SJSA1 (cell line): Measurements from ENCODE around the gene PTTG1IP. TPM values are rescaled to one million over a fixed set of nuclear protein-coding genes. Genes with fewer than 3 reads are reported as not detected.

Experiments
- DNase-seq, 2 experiments: peaks; one replicate each; pipeline ENCODE4 v3.0.0-alpha.2; 2015 to 2020; ENCODE audit warnings: low spot score in 2 of 2, low read depth in 1 of 2
- H3K27ac ChIP-seq: fragments of 250-450 bp; sonication (Bioruptor Pico); 2 replicates; pipeline ENCODE4 v1.5.1; 2020; ENCODE audit warnings: mild to moderate bottlenecking, moderate library complexity
- H3K27me3 ChIP-seq: fragments of 250-450 bp; sonication (Bioruptor Pico); replicated peaks from 2 replicates; pipeline ENCODE4 v1.5.1; 2020; ENCODE audit warnings: mild to moderate bottlenecking, moderate library complexity
- H3K36me3 ChIP-seq: fragments of 250-450 bp; sonication (Bioruptor Pico); 2 replicates; pipeline ENCODE4 v1.5.1; 2020; ENCODE audit warnings: mild to moderate bottlenecking
- H3K4me1 ChIP-seq: fragments of 250-450 bp; sonication (Bioruptor Pico); replicated peaks from 2 replicates; pipeline ENCODE4 v1.6.1; 2021; ENCODE audit warnings: mild to moderate bottlenecking
- H3K4me3 ChIP-seq: fragments of 250-450 bp; sonication (Bioruptor Pico); 2 replicates; pipeline ENCODE4 v1.5.1; 2020; ENCODE audit warnings: mild to moderate bottlenecking
- H3K9me3 ChIP-seq: fragments of 250-450 bp; sonication (Bioruptor Pico); replicated peaks from 2 replicates; pipeline ENCODE4 v1.5.1; 2020; ENCODE audit warnings: mild to moderate bottlenecking
- total RNA-seq: library from RNA; depleted of rRNA; stranded (reverse); fragments of >200 nt; shearing (Covaris generic); gene quantifications from 2 replicates; pipeline ENCODE4 v1.2.3, GENCODE V29; 2014

The PTTG1IP gene
- total RNA-seq, 1 experiment from 2014 or later = 590 TPM

GRCh38 chr21:44822484-44823178, 50.9 kb downstream of the PTTG1IP start:
- DNase-seq = no peak
- Histone ChIP-seq H3K4me3 (no peak overlapping the region), H3K27me3 (no peaks in the 10 kb centered on the region), H3K4me1 (peaks cover 12% of the 10 kb centered on the region), H3K27ac (no peak overlapping the region), H3K36me3 (peaks cover 8% of the 10 kb centered on the region), H3K9me3 (peaks cover 42% of the 10 kb centered on the region)

- Histone ChIP-seq H3K4me1 (peaks cover 18% of the 10 kb centered on the region), H3K27ac (no peak overlapping the region), H3K4me3 (no peak overlapping the region), H3K9me3 (peaks cover 45% of the 10 kb centered on the region), H3K36me3 (peaks cover 17% of the 10 kb centered on the region), H3K27me3 (no peaks in the 10 kb centered on the region)
- no peak for DNase-seq
Measured at GRCh38 chr21:44820851-44821250, 52.6 kb downstream of the PTTG1IP start.

GRCh38 chr21:44819283-44820243, 53.9 kb downstream of the PTTG1IP start:
- Histone ChIP-seq H3K4me3 (no peak overlapping the region), H3K27me3 (no peaks in the 10 kb centered on the region), H3K4me1 (peaks cover 18% of the 10 kb centered on the region), H3K27ac (no peak overlapping the region), H3K9me3 (peaks cover 45% of the 10 kb centered on the region), H3K36me3 (peaks cover 27% of the 10 kb centered on the region)
- DNase-seq = no peak

GRCh38 chr21:44818640-44819011, 54.9 kb downstream of the PTTG1IP start:
- Histone ChIP-seq H3K36me3 (peaks cover 33% of the 10 kb centered on the region), H3K4me3 (peak overlapping the region; percentile 91), H3K4me1 (peaks cover 18% of the 10 kb centered on the region), H3K27ac (peak overlapping the region; percentile 100), H3K9me3 (peaks cover 43% of the 10 kb centered on the region), H3K27me3 (no peaks in the 10 kb centered on the region)
- DNase-seq = no peak

GRCh38 chr21:44817914-44818639, 55.4 kb downstream of the PTTG1IP start, which contains the start of gene SUMO3:
Gene SUMO3 (minus strand): TSS chr21:44818062. CDS start chr21:44817968, 94 bp downstream.
- H3K4me3 ChIP-seq = peak within 1 kb of the TSS; percentile 91
- H3K27me3 ChIP-seq = no peaks in the 10 kb centered on the region
- DNase-seq = peak; percentile 77 to 90
- peaks cover 38% of the 10 kb centered on the region for H3K36me3 ChIP-seq
- peak within 1 kb of the TSS; percentile 100 for H3K27ac ChIP-seq
- peaks cover 18% of the 10 kb centered on the region for H3K4me1 ChIP-seq
- H3K9me3 ChIP-seq = peaks cover 37% of the 10 kb centered on the region

- Histone ChIP-seq H3K27me3 (no peaks in the 10 kb centered on the region), H3K27ac (peak overlapping the region; percentile 100), H3K36me3 (peaks cover 44% of the 10 kb centered on the region), H3K9me3 (peaks cover 32% of the 10 kb centered on the region), H3K4me1 (peaks cover 18% of the 10 kb centered on the region), H3K4me3 (peak overlapping the region; percentile 91)
- peak; percentile 68 to 89 for DNase-seq
Measured at GRCh38 chr21:44817506-44817880, 56.0 kb downstream of the PTTG1IP start.

- H3K36me3 ChIP-seq = peaks cover 50% of the 10 kb centered on the region
Measured at GRCh38 chr21:44816761-44817505, 56.6 kb downstream of the PTTG1IP start.

GRCh38 chr21:44815852-44816628, 57.5 kb downstream of the PTTG1IP start:
- Histone ChIP-seq H3K4me3 (no peak overlapping the region), H3K4me1 (peaks cover 18% of the 10 kb centered on the region), H3K27ac (no peak overlapping the region), H3K27me3 (no peaks in the 10 kb centered on the region), H3K36me3 (peaks cover 58% of the 10 kb centered on the region), H3K9me3 (peaks cover 26% of the 10 kb centered on the region)
- no peak for DNase-seq

More at GRCh38 chr21:44816761-44817505, 56.6 kb downstream of the PTTG1IP start:
- Histone ChIP-seq H3K27me3 (no peaks in the 10 kb centered on the region), H3K4me3 (peak overlapping the region; percentile 91), H3K9me3 (peaks cover 30% of the 10 kb centered on the region), H3K4me1 (peaks cover 18% of the 10 kb centered on the region), H3K27ac (peak overlapping the region; percentile 100)
- no peak for DNase-seq

GRCh38 chr21:44815225-44815624, 58.3 kb downstream of the PTTG1IP start:
- no peak for DNase-seq
- H3K27me3 ChIP-seq = no peaks in the 10 kb centered on the region
- H3K27ac ChIP-seq = no peak overlapping the region
- peaks cover 18% of the 10 kb centered on the region for H3K4me1 ChIP-seq
- peaks cover 67% of the 10 kb centered on the region for H3K36me3 ChIP-seq
- H3K9me3 ChIP-seq = peaks cover 26% of the 10 kb centered on the region
- no peak overlapping the region for H3K4me3 ChIP-seq

- DNase-seq = no peak
- Histone ChIP-seq H3K36me3 (peaks cover 73% of the 10 kb centered on the region), H3K27me3 (no peaks in the 10 kb centered on the region), H3K4me1 (peaks cover 18% of the 10 kb centered on the region), H3K4me3 (no peak overlapping the region), H3K9me3 (peaks cover 21% of the 10 kb centered on the region), H3K27ac (no peak overlapping the region)
Measured at GRCh38 chr21:44814498-44815023, 58.9 kb downstream of the PTTG1IP start.

- Histone ChIP-seq H3K4me1 (peaks cover 14% of the 10 kb centered on the region), H3K27ac (no peak overlapping the region), H3K27me3 (no peaks in the 10 kb centered on the region), H3K4me3 (no peak overlapping the region), H3K9me3 (peaks cover 12% of the 10 kb centered on the region), H3K36me3 (peaks cover 82% of the 10 kb centered on the region)
- DNase-seq = no peak
Measured at GRCh38 chr21:44813727-44814126, 59.8 kb downstream of the PTTG1IP start.

GRCh38 chr21:44813149-44813548, 60.3 kb downstream of the PTTG1IP start:
- no peak overlapping the region for H3K4me3 ChIP-seq
- H3K27me3 ChIP-seq = no peaks in the 10 kb centered on the region
- H3K27ac ChIP-seq = no peak overlapping the region
- DNase-seq = no peak
- H3K4me1 ChIP-seq = peaks cover 9% of the 10 kb centered on the region
- peaks cover 83% of the 10 kb centered on the region for H3K36me3 ChIP-seq
- H3K9me3 ChIP-seq = peaks cover 7% of the 10 kb centered on the region; the same call in 1 of the 2 replicates
